GM19240 (cell line): ENCODE measurements around the gene DNM2.

Experiments used
- DNase-seq: peaks from one replicate; pipeline ENCODE4 v3.0.0; 2011; ENCODE audit warnings: low spot score; ENCODE audit not compliant: insufficient read length

Gene DNM2

DNA sequence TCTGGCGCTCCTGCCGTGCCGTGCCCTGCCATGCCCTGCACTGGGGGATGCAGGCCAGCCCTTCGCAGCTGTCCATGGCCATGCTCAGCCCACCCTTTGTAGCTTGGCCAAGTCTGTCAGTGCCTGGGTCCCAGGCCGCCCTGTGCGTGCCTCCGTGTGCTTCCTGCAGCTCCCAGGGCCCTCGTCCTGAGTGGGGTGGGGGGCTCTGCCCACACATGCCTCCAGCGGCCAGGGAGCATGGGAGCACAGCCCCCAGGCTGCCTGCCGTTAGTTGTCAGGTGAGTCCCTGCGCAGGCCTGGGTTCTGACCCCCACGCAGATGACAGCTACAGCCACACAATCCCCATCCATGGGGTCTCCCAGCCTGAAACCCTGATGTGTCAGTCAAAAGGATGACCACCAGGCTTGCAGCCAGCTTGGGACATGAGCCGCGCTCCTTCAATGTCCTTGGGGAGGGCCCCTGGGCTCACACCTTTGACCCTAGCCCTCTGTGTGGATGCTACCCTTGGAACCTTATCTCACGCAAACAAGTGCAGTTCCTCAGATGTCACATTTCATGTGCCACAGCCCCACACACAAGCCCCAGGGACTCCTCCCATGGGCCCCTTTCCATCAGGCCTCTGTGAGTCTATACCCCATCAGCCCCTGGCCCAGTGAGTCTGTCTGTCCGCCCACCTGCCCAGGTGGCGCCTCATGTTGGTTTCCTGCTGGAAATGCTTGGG, 93.7 kb downstream of the DNM2 start:
- no peak for DNase-seq

DNA sequence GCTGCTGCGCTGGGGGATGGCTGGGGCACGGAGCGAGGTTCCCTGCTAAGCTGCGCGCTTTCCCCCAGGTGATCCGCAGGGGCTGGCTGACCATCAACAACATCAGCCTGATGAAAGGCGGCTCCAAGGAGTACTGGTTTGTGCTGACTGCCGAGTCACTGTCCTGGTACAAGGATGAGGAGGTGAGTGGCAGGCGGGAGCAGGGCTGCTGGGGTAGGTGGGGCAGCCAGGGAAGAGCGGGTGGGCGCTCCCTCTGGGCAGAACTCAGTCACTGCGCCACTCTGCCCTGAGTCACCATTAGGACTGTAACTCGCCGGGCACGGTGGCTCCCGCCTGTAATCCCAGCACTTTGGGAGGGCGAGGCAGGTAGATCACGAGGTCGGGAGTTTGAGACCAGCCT, 94.3 kb downstream of the DNM2 start:
- no peak for DNase-seq

DNA sequence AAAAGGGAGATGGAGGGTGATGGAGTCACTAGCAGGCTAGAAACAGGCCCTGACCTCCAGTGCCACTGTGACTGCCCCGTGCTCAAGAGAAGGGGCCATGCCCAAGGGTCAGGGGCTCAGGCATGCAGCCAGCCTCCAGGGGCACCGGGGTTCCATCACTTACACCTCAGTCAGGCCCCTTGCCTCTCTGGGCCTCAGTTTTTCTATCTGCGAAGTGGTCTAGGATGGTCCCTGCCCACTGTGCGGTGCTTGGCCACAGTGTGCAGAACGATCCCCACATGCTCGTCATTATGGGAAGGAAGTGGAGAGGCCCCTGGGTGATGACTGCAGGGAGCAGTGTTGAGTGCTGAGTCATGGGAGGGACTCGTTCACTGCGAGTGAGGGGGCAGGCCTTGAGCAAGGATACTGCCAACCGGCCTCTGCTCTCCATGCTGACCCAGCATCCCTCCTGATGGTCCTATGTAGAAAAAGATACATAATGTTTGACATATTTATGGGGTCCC, 95.1 kb downstream of the DNM2 start:
- DNase-seq: no peak

DNA sequence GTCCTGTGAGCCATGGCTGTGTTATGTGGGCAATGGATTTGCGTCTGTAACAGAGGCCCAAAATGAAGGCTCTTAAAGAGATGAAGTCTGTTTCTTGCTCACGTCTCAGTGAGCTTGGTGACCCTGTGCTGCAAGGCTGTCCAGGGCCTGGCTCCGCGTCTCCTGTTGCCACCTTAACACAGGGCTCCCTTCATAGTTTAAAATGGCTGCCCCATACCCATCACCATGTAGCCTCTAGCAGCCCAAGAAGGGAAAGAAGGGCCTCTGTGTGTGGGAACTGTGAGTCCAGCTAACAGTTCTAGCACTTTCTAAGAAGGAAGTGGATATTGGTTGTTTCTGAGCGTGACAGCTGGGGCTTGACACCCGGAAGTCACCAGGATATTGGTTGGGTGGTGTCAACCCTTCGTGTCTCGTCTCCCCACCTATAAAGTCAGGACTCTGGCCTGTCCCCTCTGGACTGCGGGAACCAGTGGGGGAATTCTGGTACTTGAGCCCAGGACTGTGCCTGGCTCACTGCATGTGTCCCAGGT, 97.2 kb downstream of the DNM2 start:
- no peak for DNase-seq

DNA sequence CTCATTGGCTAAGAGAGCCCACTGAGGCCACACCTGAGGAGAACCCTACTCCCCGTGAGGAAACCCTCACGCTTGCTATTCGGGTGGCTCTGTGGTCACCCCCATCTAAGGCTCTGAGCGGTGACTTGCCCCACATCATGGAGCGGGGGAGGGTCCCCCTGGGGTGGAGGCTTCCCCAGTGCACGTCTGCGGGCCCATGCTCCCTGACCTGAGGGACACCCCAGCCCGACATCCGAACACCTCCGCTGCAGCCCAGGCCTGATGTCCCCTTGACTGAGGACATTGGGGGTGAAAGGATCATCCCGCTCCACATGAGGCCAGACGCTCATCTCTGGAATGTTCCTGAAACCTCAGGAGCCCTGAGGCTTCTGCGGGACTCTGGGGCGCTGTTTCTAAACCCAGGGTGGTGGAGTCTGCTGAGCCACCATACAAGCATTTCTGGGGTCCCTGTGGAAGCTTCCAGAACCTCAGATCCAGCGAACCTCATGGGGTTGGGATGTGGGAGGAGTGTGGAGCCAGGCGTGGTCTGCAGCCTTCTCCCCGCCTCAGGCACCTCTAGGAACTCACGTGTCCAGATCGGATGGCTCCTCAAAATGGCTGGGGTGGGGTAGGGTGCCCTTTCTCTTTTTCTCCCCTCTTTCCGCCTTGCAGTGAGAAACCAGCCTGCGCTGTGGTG, 98.2 kb downstream of the DNM2 start:
- no peak for DNase-seq

DNA sequence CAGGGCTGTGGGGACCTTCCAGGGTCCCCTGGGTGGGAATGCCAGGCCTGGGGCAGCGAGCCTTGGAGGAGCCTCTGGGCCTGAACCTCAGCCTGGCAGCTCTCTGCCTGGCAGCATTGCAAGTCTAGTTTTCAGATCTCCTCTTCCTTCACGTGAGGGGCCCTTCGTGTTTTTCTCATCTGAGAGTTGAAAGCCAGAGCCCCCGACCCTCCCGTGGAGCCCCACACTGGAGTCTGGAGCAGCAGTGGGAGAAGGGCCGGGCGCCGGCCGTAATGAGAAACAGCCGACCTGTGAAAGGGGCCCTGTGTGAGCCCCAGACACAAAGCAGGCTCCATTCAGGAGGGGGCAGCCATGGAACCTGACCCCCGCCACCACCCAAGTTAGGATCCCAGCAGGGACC, 98.8 kb downstream of the DNM2 start:
- no peak for DNase-seq

DNA sequence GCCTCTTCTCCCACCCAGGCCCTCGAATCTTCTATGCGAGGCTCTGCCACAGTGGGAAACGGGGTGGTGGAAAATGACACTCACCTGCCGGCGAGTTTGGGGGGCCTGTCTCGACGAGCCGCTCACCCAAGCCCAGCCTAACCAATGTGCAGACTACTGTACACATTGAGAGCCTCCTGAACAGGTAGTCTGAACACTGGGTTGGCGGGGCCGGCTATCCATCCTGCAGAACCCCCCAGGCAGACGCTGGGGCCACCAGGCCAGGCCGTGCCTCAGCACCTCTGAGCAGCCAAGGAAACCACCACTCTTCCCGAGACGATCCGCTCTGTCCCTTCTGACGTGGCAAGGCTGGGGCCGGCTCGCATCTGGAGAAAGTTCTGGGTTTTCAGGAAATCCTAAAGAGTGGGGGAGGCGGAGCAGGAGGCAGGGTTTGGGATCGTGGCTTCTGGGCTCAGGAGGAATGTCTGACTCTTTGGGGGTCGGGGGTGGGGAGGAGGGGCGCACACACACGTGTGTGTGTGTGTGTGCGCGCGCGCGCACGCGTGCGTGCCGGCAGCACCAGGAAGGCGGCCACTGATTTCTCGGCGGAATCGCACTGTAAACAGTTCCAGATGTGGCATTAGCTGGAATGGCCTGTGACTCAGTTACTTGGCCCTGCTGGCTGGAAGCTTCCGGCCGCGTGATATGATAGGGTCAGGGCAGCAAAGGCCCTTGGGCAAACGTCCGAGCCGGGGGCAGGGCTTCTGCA, 99.6 kb downstream of the DNM2 start:
- no peak for DNase-seq

DNA sequence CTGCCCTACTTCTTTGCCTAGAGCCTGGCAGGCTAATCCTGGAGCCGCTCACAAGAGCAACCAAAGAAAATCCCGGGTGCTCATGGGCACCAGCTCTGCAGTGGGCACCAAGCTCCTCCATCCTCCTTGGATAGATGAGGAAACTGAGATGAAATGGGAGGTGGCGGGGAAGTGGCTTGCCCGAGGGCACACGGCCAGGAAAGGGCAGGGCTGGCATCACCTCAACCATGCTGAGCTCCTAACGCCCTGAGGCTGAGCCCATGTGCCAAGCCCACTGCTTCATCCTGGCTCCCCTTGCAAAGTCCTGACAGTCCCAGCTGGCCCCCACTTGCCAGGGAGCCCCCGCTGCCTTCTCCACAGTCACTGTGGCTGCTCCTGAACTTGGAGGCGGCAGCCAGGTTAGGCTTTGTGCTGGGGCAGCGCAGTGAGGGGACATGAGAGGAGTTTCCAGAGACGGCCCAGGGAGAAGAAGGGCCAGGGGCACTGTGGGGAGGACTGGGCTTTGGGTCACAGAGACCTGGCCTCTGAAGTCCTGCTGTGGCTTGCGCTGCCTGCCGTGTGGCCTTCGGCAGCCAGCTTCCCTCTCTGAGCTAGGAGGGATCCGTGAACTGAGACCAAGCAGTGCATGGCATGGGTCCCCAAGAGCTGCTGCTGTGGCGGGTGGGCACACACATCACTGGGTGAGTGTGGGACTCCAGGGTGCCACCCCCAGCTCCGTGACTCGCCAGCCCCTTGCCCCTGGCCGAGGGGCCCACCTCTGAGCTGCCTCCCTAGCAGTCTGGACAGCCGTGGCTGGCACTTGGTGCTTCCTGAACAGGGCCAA, 100.6 kb downstream of the DNM2 start:
- DNase-seq: no peak

DNA sequence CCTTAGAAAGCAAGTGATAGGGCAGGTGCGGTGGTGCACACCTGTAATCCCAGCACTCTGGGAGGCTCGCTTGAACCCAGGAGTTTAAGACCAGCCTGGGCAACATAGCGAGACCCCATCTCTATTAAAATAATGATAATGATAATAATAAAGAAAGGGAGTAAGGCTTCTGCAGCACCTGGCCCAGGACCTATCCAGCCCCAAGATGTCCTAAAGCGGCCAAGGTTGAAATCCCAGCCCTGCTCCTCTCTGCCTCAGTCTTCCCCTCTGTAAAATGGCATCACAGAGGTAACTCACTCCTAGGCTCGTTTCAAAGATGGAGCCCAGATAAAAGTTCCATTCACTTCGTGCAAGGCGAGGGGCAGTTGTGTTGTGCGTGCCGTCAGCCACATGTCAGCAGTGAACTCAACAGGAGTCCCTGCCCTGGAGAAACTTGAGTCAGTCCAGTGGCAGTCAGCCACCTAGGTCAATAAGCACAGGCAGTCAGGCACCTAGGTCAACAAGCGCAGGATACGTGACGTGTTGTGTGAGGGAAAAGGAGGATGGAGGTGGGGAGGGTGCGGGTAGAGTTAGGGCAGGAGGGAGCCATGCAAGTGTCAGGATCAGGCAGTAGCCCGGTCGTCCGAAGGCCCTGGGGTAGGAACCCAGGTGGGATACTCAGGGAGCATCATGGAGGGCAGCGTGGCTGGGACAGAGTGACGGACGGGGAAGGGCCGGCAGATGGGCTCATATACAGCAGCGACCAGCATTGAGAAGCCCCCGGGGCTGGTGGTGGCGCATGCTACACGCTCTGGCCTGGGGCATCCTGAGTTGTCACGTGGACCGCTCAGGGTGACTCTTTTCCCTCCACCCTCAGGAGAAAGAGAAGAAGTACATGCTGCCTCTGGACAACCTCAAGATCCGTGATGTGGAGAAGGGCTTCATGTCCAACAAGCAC, 101.5 kb downstream of the DNM2 start:
- DNase-seq: no peak

DNA sequence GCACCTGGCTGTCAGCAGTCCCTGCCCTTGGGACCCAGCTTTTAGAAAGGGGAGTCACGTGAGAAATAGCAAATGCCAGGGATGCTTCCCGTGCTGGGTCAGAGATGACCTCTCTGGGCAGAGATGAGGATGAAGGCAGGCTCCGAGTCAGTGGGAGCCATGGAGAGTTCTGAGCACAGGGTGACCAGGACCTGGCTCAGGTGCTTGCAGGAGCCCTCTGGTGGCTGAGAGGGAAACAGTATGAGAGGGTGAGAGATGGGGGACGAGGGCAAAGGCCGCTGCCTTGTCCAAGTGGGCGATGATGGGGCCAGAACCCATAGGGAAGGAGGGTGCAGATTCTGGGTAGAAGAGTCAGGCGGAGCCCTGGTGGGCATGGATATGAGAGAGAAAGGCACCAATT, 102.3 kb downstream of the DNM2 start:
- DNase-seq: no peak

DNA sequence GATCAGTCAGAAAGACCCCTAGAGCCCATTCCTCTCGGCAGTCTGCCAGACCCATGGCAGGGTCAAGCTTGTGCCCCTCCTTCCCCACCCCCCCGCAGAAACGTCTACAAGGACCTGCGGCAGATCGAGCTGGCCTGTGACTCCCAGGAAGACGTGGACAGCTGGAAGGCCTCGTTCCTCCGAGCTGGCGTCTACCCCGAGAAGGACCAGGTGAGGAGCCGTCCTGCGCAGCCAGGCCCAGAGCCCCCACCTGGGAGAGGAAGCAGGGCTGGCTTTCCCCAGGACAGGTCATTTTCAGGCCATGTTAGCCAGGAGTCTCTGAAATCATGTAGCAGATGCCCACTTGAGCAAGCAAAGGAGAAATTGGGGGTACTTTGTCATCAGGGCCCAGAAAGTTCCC, 105.8 kb downstream of the DNM2 start:
- no peak for DNase-seq

DNA sequence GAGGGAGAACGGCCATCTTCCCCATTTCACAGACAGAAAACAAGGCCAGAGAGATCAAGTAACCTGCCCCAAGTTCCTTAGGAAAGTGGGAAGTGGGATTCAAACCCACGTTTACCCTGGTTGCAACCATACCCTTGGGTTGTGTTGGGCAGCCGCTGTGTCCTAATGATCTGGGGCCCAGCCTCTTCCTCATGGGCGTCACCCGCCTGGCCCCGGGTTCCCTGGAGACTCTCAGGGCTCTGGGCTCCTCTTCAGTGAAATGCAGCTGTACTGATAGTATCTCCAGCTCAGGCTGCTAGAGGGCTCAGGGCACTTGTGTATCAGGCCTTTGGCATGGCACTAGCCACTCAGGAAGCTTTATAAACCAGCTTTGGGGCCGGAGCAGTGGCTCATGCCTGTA, 108.4 kb downstream of the DNM2 start:
- DNase-seq: no peak

DNA sequence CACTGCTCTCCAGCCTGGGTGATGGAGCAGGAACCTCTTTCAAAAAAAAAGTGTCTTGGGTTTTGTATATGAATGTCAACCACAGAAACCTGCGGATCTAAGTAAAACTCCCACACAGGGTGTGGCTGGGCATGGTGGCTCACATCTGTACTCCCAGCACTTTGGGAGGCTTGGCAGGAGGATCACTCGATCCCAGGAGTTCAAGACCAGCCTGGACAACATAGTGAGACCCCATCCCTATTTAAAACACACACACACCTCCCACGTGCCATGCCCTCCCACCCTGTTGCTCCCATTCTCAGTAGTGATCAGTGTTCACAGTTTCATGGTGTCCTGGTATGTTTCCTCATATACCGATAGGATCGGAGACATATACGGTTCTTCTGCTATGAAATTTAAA, 109.0 kb downstream of the DNM2 start:
- no peak for DNase-seq

DNA sequence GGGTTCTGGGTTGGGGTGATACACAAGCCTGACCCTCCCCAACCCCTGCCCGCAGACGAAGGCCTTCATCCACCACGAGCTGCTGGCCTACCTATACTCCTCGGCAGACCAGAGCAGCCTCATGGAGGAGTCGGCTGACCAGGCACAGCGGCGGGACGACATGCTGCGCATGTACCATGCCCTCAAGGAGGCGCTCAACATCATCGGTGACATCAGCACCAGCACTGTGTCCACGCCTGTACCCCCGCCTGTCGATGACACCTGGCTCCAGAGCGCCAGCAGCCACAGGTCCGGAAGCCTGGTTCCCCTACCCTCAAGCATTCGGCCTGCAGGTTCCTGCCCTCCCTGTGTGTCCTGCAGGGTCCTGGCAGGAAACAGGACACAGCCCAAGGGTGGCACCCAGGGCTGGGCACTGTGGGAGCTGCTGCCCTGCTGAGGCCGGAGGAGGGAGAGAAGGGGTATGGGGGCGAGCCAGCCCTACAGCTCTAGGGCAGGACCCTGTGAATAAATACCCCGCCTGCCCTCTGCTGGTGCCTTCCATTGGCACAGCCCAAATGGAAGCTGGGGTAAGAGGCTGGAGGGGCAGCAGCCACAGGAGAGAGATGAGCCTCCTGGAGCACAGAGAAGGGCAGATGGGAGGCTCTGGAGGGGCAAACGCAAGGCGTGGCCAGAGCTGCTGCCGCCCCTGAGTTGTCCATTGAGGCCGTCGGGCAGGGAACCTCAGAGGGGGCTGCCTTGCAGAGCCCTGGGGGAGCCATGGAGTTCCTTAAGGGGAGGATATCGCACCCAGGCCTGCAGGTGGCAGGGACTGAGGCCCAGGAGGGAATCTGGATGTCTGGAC, 111.3 kb downstream of the DNM2 start:
- no peak for DNase-seq

DNA sequence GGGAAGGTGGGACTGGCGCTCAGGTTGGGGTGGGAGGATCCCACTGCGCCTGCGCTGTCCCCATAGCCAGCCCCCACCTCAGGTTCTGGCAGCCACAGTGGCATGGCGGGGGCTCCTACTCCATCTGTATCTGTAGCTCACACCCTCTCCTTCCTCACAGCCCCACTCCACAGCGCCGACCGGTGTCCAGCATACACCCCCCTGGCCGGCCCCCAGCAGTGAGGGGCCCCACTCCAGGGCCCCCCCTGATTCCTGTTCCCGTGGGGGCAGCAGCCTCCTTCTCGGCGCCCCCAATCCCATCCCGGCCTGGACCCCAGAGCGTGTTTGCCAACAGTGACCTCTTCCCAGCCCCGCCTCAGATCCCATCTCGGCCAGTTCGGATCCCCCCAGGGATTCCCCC, 112.1 kb downstream of the DNM2 start:
- DNase-seq: no peak

DNA sequence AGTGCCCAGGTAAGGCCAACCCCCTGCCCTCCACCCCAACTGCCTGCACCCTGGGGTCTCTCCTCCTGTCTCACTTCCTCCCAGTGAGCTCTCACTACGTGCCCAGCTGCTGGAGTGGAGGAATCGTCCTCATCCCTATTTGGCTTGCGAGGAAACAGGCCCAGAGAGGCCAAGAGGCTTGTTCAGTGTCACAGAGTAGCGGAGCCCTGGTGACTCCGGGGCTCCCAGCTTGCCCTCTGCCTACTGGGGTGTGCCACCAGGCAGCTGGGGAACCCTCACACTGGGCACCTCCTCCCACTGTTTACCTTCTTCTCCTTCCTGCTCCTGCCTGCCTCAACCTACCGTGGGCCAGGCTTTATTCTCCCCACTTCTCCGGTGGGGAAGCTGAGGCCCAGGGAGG, 112.5 kb downstream of the DNM2 start:
- no peak for DNase-seq

DNA sequence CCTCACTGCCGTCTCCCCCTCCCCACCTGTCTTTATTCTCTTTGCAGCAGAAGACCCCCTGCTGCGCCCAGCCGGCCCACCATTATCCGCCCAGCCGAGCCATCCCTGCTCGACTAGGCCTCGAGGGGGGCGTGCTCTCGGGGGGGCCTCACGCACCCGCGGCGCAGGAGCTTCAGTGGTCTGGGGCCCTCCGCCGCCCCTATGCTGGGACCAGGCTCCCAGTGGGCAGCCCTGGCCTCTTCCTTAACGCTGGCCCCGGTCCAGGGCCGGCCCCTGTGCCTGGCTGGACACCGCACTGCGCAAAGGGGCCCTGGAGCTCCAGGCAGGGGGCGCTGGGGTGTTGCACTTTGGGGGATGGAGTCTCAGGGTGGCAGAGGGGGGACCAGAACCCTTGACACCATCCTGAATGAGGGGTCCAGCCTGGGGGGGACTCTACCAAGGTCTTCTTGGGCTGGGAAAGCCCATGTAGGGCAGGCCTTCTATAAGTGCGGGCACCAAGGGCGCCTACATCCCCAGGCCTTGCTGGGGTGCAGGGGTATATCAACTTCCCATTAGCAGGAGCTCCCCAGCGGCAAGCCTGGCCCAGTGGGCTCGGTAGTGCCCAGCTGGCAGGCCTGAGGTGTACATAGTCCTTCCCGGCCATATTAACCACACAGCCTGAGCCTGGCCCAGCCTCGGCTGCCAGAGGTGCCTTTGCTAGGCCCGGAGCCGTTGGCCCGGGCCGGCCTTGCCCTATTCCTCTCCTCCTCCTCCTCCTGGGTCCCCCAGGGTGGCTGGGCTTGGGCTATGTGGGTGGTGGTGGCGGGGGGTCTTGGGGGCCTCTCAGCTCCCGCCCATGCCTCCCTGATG, 113.3 kb downstream of the DNM2 start:
- no peak for DNase-seq
